ENCODE results near the gene LRP6. TPM values are rescaled to one million over a fixed set of nuclear protein-coding genes. Genes with fewer than 3 reads are reported as not detected.

Gene LRP6
- total and polyA plus RNA-seq, 10 of the 15 experiments (the other 5 are each of a cell fraction or from before 2014, with no cell fraction given) = 1.5 to 14.9 (median 6.1) TPM

DNA sequence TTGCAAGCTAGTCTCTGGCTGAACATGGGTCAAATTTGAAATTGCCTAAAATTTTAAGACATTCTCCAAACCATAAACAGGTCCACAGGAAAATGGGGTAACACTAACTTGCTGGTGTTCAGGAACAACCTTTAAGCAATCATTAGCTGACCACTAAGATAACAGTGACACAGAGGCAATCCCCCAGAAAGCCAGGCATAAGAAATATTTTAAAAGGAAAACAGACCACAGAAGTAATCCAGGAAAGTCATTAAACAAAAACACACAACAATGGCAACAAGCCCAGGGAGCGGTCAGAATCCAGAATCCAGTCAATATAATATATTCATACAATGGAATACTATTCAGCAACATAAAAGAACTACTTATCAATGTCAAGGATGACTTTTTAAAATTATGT, 59.1 kb downstream of the LRP6 start:
- FAIRE-seq (no peak), ATAC-seq (no peak), DNase-seq (ENCODE audit: low read depth, low spot score) (no peak)
- no peaks in the 10 kb centered on the region for H3K27me3 ChIP-seq (replicated peaks in 1 of 2; ENCODE audit: control insufficient read depth in 2 of 2, insufficient read depth in 2 of 2, low read length in 1 of 2)
- CTCF ChIA-PET = interaction anchor here (0.5 to 0.9 kb wide), 2 partner anchors 19 to 895 kb away, joined by 3 read pairs; no protein-coding TSS in a partner anchor
- no TSS peak for BruUV-seq (replicated peaks)
- H3K27ac ChIP-seq (ENCODE audit: control insufficient read depth, insufficient read depth) = no peak overlapping the region
- H2AFZ ChIP-seq (ENCODE audit: control insufficient read depth, low read depth, low read length) = no peak overlapping the region
- intact Hi-C loops (cut with micrococcal nuclease; ENCODE audit: unreplicated experiment) (no loop called here), in situ Hi-C loops (cut with MboI) (no loop called here)
- no peak overlapping the region for H3K4me2 ChIP-seq (ENCODE audit: control insufficient read depth, insufficient read depth)
- TF ChIP-seq MEF2B (IDR thresholded peaks at IDR 0.05; ENCODE audit: partially characterized antibody, poor library complexity, severe bottlenecking) (no peak), ZNF217 (IDR thresholded peaks at IDR 0.05) (no peak), POLR2AphosphoS5 (IDR thresholded peaks at IDR 0.05; ENCODE audit: low read length) (no peak), ATF7 (IDR thresholded peaks at IDR 0.05; ENCODE audit: low read depth) (no peak), KLF5 (IDR thresholded peaks at IDR 0.05; ENCODE audit: partially characterized antibody) (no peak), TBL1XR1 (IDR thresholded peaks at IDR 0.05; ENCODE audit: low read depth, low read length) (no peak), MXI1 (IDR thresholded peaks at IDR 0.05; ENCODE audit: low read depth, low read length) (no peak)
- TF ChIP-seq, protein P1, sequence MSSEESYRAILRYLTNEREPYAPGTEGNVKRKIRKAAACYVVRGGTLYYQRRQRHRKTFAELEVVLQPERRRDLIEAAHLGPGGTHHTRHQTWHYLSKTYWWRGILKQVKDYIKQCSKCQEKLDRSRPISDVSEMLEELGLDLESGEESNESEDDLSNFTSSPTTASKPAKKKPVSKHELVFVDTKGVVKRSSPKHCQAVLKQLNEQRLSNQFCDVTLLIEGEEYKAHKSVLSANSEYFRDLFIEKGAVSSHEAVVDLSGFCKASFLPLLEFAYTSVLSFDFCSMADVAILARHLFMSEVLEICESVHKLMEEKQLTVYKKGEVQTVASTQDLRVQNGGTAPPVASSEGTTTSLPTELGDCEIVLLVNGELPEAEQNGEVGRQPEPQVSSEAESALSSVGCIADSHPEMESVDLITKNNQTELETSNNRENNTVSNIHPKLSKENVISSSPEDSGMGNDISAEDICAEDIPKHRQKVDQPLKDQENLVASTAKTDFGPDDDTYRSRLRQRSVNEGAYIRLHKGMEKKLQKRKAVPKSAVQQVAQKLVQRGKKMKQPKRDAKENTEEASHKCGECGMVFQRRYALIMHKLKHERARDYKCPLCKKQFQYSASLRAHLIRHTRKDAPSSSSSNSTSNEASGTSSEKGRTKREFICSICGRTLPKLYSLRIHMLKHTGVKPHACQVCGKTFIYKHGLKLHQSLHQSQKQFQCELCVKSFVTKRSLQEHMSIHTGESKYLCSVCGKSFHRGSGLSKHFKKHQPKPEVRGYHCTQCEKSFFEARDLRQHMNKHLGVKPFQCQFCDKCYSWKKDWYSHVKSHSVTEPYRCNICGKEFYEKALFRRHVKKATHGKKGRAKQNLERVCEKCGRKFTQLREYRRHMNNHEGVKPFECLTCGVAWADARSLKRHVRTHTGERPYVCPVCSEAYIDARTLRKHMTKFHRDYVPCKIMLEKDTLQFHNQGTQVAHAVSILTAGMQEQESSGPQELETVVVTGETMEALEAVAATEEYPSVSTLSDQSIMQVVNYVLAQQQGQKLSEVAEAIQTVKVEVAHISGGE (CRISPR knock-in tag; IDR thresholded peaks at IDR 0.05) = no peak
- TF ChIP-seq, protein P2, sequence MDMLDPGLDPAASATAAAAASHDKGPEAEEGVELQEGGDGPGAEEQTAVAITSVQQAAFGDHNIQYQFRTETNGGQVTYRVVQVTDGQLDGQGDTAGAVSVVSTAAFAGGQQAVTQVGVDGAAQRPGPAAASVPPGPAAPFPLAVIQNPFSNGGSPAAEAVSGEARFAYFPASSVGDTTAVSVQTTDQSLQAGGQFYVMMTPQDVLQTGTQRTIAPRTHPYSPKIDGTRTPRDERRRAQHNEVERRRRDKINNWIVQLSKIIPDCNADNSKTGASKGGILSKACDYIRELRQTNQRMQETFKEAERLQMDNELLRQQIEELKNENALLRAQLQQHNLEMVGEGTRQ (IDR thresholded peaks at IDR 0.05; ENCODE audit: borderline replicate concordance, low read depth, low read length) = no peak
- H3K79me2 ChIP-seq (ENCODE audit: control insufficient read depth, insufficient read depth, low read length) = no peaks in the 10 kb centered on the region
- SMC1A ChIA-PET (ENCODE audit: uncharacterized antibody, unreplicated experiment) = no interaction called here
- WGBS (ENCODE audit: insufficient coverage, insufficient replicate concordance, low lambda C conversion rate, missing lambda C conversion rate) = 65% methylated on average over 1 of the region's 1 CpG
- H3K4me1 ChIP-seq (ENCODE audit: control insufficient read depth, insufficient read depth, low read length) = peaks cover 3% of the 10 kb centered on the region
- no peaks in the 10 kb centered on the region for H4K20me1 ChIP-seq (ENCODE audit: control insufficient read depth, insufficient read depth)
- H3K36me3 ChIP-seq (ENCODE audit: control insufficient read depth in 2 of 2, insufficient read depth in 2 of 2, low read length in 1 of 2) = no peaks in the 10 kb centered on the region
- H3K9me3 ChIP-seq (replicated peaks; ENCODE audit: control insufficient read depth, insufficient read depth, low read length) = no peaks in the 10 kb centered on the region
- H3K4me3 ChIP-seq = no peak overlapping the region
- RAD21 ChIA-PET (ENCODE audit: unreplicated experiment) = no interaction called here
- POLR2A ChIA-PET = no interaction called here
- H3K9ac ChIP-seq (ENCODE audit: control insufficient read depth, insufficient read depth, low read length) = no peak overlapping the region

Data from GM12878 (cell line).